ENCODE results near the gene CAMK2A. TPM values are rescaled to one million over a fixed set of nuclear protein-coding genes. Genes with fewer than 3 reads are reported as not detected.

The CAMK2A gene
- total RNA-seq, 1 experiment from 2014 or later, result 0.13 TPM

GRCh38 chr5:150184990-150185912 lies 104.3 kb downstream of the CAMK2A start:
- DNase-seq, result no peak
- CTCF ChIA-PET, result no interaction called here
- H3K27ac ChIP-seq, result no peak overlapping the region

GRCh38 chr5:150184006-150184405 lies 105.6 kb downstream of the CAMK2A start:
- TF ChIP-seq CTCF (conservative IDR thresholded peaks at IDR 0.05), result no peak
- TF ChIP-seq EZH2 (IDR thresholded peaks at IDR 0.05; ENCODE audit: low read depth), result no peak
- Histone ChIP-seq H3K36me3 (ENCODE audit: low read depth) (no peaks in the 10 kb centered on the region), H3K9me3 (ENCODE audit: insufficient read depth, low read depth) (no peaks in the 10 kb centered on the region), H3K4me2 (no peak overlapping the region), H3K79me2 (ENCODE audit: low read depth) (no peaks in the 10 kb centered on the region), H3K27ac (no peak overlapping the region), H3K4me1 (replicated peaks; ENCODE audit: insufficient read depth) (no peaks in the 10 kb centered on the region), H3F3A (ENCODE audit: insufficient read depth, low read depth) (no peaks in the 10 kb centered on the region), H2AFZ (no peak overlapping the region), H4K20me1 (ENCODE audit: insufficient read depth) (no peaks in the 10 kb centered on the region), H3K27me3 (ENCODE audit: insufficient read depth, low read depth) (peaks cover 7% of the 10 kb centered on the region; the same call in 1 of the 2 replicates), H3K9me2 (ENCODE audit: insufficient read depth) (no peaks in the 10 kb centered on the region), H3K4me3 (no peak overlapping the region)
- CTCF ChIA-PET, result no interaction called here
- no TSS peak for BruUV-seq (replicated peaks)
- no peak for DNase-seq
- POLR2A ChIA-PET (ENCODE audit: unreplicated experiment), result no interaction called here
- intact Hi-C loops (cut with micrococcal nuclease; ENCODE audit: unreplicated experiment), result no loop called here

More at GRCh38 chr5:150184990-150185912, 104.3 kb downstream of the CAMK2A start:
- no peaks in the 10 kb centered on the region for H3K36me3 ChIP-seq (ENCODE audit: low read depth)
- no peak overlapping the region for H3K4me2 ChIP-seq
- intact Hi-C loops (cut with micrococcal nuclease; ENCODE audit: unreplicated experiment), result no loop called here
- H3F3A ChIP-seq (ENCODE audit: insufficient read depth, low read depth), result no peaks in the 10 kb centered on the region
- no peaks in the 10 kb centered on the region for H3K9me3 ChIP-seq (ENCODE audit: insufficient read depth, low read depth)
- H3K79me2 ChIP-seq (ENCODE audit: low read depth), result no peaks in the 10 kb centered on the region
- POLR2A ChIA-PET (ENCODE audit: unreplicated experiment), result no interaction called here
- TF ChIP-seq EZH2 (IDR thresholded peaks at IDR 0.05; ENCODE audit: low read depth), result no peak
- TF ChIP-seq CTCF (conservative IDR thresholded peaks at IDR 0.05), result no peak
- no peak overlapping the region for H2AFZ ChIP-seq
- H3K9me2 ChIP-seq (ENCODE audit: insufficient read depth), result no peaks in the 10 kb centered on the region
- H3K27me3 ChIP-seq (ENCODE audit: insufficient read depth, low read depth), result peaks cover 18% of the 10 kb centered on the region
- no peaks in the 10 kb centered on the region for H4K20me1 ChIP-seq (ENCODE audit: insufficient read depth)
- BruUV-seq (replicated peaks), result no TSS peak
- no peak overlapping the region for H3K4me3 ChIP-seq
- H3K4me1 ChIP-seq (replicated peaks; ENCODE audit: insufficient read depth), result no peaks in the 10 kb centered on the region

- no peak overlapping the region for H2AFZ ChIP-seq
- H3F3A ChIP-seq (ENCODE audit: insufficient read depth, low read depth), result no peaks in the 10 kb centered on the region
- ChIA-PET POLR2A (ENCODE audit: unreplicated experiment) (no interaction called here), CTCF (no interaction called here)
- H3K27ac ChIP-seq, result no peak overlapping the region
- no peak overlapping the region for H3K4me2 ChIP-seq
- BruUV-seq (replicated peaks), result no TSS peak
- TF ChIP-seq CTCF (conservative IDR thresholded peaks at IDR 0.05) (no peak), EZH2 (IDR thresholded peaks at IDR 0.05; ENCODE audit: low read depth) (no peak)
- H3K36me3 ChIP-seq (ENCODE audit: low read depth), result no peaks in the 10 kb centered on the region
- H3K27me3 ChIP-seq (ENCODE audit: insufficient read depth, low read depth), result peaks cover 1% of the 10 kb centered on the region; the same call in 1 of the 2 replicates
- no peaks in the 10 kb centered on the region for H3K4me1 ChIP-seq (replicated peaks; ENCODE audit: insufficient read depth)
- H3K9me2 ChIP-seq (ENCODE audit: insufficient read depth), result no peaks in the 10 kb centered on the region
- no peak for DNase-seq
- H3K9me3 ChIP-seq (ENCODE audit: insufficient read depth, low read depth), result no peaks in the 10 kb centered on the region
- no peaks in the 10 kb centered on the region for H4K20me1 ChIP-seq (ENCODE audit: insufficient read depth)
- no peaks in the 10 kb centered on the region for H3K79me2 ChIP-seq (ENCODE audit: low read depth)
- no peak overlapping the region for H3K4me3 ChIP-seq
- intact Hi-C loops (cut with micrococcal nuclease; ENCODE audit: unreplicated experiment), result no loop called here
Observed at GRCh38 chr5:150183436-150183835, 106.1 kb downstream of the CAMK2A start.
